ENCODE results near the gene MYO9B.

DNA sequence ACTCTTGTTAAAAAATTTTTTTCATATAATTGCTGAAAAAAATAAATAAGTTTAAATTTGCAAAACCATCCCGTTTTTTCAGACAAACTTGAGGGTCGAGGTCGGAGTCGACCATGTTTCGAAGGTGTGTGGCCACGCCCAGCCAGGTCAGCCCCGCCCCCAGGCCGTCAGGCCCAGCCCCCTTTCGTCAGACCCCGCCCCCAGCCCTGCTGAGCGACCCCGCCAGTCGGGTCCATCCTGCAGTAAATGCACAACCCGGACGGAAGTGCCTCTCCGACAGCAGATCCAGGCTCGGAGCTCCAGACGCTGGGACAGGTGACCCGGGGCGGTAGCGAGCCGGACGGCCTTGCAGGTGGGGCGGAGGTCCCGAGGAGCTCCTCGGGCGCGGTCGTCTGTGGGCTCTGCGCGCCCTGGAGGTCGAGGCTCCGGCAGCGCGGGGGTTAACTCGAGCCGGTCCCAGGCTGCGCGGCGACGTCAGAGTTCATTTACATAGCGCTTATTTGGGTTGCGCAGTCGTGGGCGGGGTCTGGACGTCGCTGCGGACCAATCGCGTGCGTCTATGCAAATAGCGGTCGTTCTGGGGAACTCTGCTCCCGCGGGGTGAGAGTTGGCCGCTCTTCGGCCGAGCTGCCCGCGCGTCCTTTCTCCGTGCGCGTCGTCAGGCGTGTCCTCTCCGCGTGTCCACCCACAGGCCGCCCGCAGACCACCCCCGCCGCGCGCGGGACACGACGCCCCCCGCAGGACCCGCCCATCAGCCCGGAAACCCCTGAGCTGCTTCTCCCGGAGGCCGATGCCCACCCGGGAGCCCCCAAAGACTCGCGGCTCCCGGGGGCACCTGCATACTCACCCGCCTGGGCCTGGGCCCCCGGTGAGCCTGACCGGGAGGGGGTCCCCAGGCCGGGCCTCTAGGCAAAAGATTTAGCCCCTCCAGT is 150.7 kb downstream of the MYO9B start, which contains the start of gene OCEL1:
- TF ChIP-seq, protein P1, sequence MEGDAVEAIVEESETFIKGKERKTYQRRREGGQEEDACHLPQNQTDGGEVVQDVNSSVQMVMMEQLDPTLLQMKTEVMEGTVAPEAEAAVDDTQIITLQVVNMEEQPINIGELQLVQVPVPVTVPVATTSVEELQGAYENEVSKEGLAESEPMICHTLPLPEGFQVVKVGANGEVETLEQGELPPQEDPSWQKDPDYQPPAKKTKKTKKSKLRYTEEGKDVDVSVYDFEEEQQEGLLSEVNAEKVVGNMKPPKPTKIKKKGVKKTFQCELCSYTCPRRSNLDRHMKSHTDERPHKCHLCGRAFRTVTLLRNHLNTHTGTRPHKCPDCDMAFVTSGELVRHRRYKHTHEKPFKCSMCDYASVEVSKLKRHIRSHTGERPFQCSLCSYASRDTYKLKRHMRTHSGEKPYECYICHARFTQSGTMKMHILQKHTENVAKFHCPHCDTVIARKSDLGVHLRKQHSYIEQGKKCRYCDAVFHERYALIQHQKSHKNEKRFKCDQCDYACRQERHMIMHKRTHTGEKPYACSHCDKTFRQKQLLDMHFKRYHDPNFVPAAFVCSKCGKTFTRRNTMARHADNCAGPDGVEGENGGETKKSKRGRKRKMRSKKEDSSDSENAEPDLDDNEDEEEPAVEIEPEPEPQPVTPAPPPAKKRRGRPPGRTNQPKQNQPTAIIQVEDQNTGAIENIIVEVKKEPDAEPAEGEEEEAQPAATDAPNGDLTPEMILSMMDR (IDR thresholded peaks at IDR 0.05; ENCODE audit: low read depth, low read length, poor library complexity, severe bottlenecking): no peak
- no peak for TF ChIP-seq EZH2phosphoT487 (IDR thresholded peaks at IDR 0.05; ENCODE audit: borderline replicate concordance, low read length)
